HepG2 (cell line): ENCODE results near the gene RACGAP1. TPM values are rescaled to one million over a fixed set of nuclear protein-coding genes. Genes with fewer than 3 reads are reported as not detected.

ENCODE experiments used
- BHLHE40 ChIP-seq: IDR thresholded peaks from 2 replicates; pipeline ENCODE4 v1.6.1; 2011; ENCODE audit warnings: low read length, improper control_type of control experiment
- CREB1 ChIP-seq, 2 experiments: fragments of 450-650 bp in 1 of 2; IDR thresholded peaks; 2 replicates each; pipeline ENCODE4 v1.6.1; 2016 to 2017; ENCODE audit warnings: control low read depth in 1 of 2, mild to moderate bottlenecking in 1 of 2, missing compliant biosample characterization in 1 of 2, missing genetic modification characterization in 1 of 2
- DR1 ChIP-seq: sonication (generic); formaldehyde crosslinking; IDR thresholded peaks from 2 replicates; pipeline ENCODE4 v1.8.0; 2021; ENCODE audit warnings: mild to moderate bottlenecking, missing genetic modification reagents, inconsistent platforms
- GABPA ChIP-seq, 2 experiments: IDR thresholded peaks; 2 replicates each; pipeline ENCODE4 v1.6.1; 2011 to 2016; ENCODE audit warnings: low read depth in 2 of 2, low read length in 1 of 2, missing biosample characterization in 1 of 2, missing genetic modification characterization in 1 of 2
- HOMEZ ChIP-seq: IDR thresholded peaks from 2 replicates; pipeline ENCODE4 v1.6.1; 2016; ENCODE audit warnings: low read depth
- KDM2A ChIP-seq: sonication (generic); formaldehyde crosslinking; IDR thresholded peaks from 2 replicates; pipeline ENCODE4 v1.4.0; 2020; ENCODE audit warnings: low read depth, missing genetic modification reagents, borderline replicate concordance
- NONO ChIP-seq, 2 experiments: fragments of 450-650 bp in 1 of 2; sonication (generic) in 1 of 2; formaldehyde crosslinking in 1 of 2; IDR thresholded peaks in 1 of 2; conservative IDR thresholded peaks in 1 of 2; 2 replicates each; pipeline versions ENCODE4 v1.6.1 to v1.8.0; 2017 to 2022; ENCODE audit warnings: mild to moderate bottlenecking in 1 of 2, missing genetic modification reagents in 1 of 2, moderate library complexity in 1 of 2
- NRL ChIP-seq: sonication (generic); formaldehyde crosslinking; IDR thresholded peaks from 2 replicates; pipeline ENCODE4 v1.5.0; 2020; ENCODE audit warnings: missing genetic modification reagents, mild to moderate bottlenecking, moderate library complexity, borderline replicate concordance
- RAD21 ChIP-seq: fragments of 450-650 bp; formaldehyde crosslinking; IDR thresholded peaks from 2 replicates; pipeline ENCODE4 v1.5.0; 2020; ENCODE audit warnings: mild to moderate bottlenecking
- SMYD3 ChIP-seq: sonication (generic); formaldehyde crosslinking; IDR thresholded peaks from 2 replicates; pipeline ENCODE4 v1.8.1; 2023; ENCODE audit warnings: mild to moderate bottlenecking, missing genetic modification reagents
- SOX5 ChIP-seq: IDR thresholded peaks from 2 replicates; pipeline ENCODE4 v1.6.1; 2016; ENCODE audit warnings: borderline replicate concordance
- STAG1 ChIP-seq: sonication (generic); formaldehyde crosslinking; IDR thresholded peaks from 2 replicates; pipeline ENCODE4 v1.4.0; 2020; ENCODE audit warnings: missing genetic modification reagents
- TAF1 ChIP-seq: sonication (generic); formaldehyde crosslinking; IDR thresholded peaks from 2 replicates; pipeline ENCODE4 v1.4.0; 2020; ENCODE audit warnings: missing genetic modification reagents
- XRCC5 ChIP-seq: fragments of 200-400 bp; formaldehyde crosslinking; optimal IDR thresholded peaks from 2 replicates; pipeline ENCODE3; 2017; ENCODE audit warnings: mild to moderate bottlenecking, low read length
- ZNF263 ChIP-seq: sonication (generic); formaldehyde crosslinking; IDR thresholded peaks from 2 replicates; pipeline ENCODE4 v1.4.0; 2020; ENCODE audit warnings: missing genetic modification reagents
- ZNF543 ChIP-seq: sonication (generic); formaldehyde crosslinking; IDR thresholded peaks from 2 replicates; pipeline ENCODE4 v1.4.0; 2020; ENCODE audit warnings: mild to moderate bottlenecking, missing genetic modification reagents
- ZNF605 ChIP-seq: sonication (generic); formaldehyde crosslinking; IDR thresholded peaks from 2 replicates; pipeline ENCODE4 v1.8.0; 2022; ENCODE audit warnings: mild to moderate bottlenecking, missing genetic modification reagents
- polyA plus RNA-seq, 8 experiments: library from polyadenylated mRNA; depleted of rRNA in 3 of 8; stranded (reverse) in 7 of 8; unstranded in 1 of 8; fragments of >200 nt; fragmentation: Illumina TruSeq in 4 of 8; extraction: Trizol in 4 of 8; gene quantifications; 2 replicates each; pipeline versions ENCODE4 v1.2.1 to v1.2.3, GENCODE V29; 2011 to 2016; ENCODE audit warnings: low read depth in 4 of 8, missing spikeins in 1 of 8, mixed read lengths in 1 of 8; ENCODE audit not compliant: insufficient read depth in 1 of 8
- total RNA-seq, 5 experiments: library from RNA; depleted of rRNA; stranded (reverse); fragments of >200 nt; fragmentation: Illumina TruSeq; extraction: Trizol; gene quantifications; 2 replicates each; pipeline ENCODE4 v1.2.3, GENCODE V29; 2016; ENCODE audit warnings: low read depth in 1 of 5
- TF ChIP-seq, protein P1 (sequence below): sonication (generic); formaldehyde crosslinking; IDR thresholded peaks from 2 replicates; pipeline ENCODE4 v1.5.1; 2020; ENCODE audit warnings: mild to moderate bottlenecking, missing genetic modification reagents
- TF ChIP-seq, protein P2 (sequence below): sonication (generic); formaldehyde crosslinking; IDR thresholded peaks from 2 replicates; pipeline ENCODE4 v1.5.0; 2020; ENCODE audit warnings: missing genetic modification reagents
- TF ChIP-seq, protein P3 (sequence below): sonication (generic); formaldehyde crosslinking; IDR thresholded peaks from 2 replicates; pipeline ENCODE4 v1.4.0; 2020; ENCODE audit warnings: missing genetic modification reagents; ENCODE audit errors: not compliant biosample characterization
- TF ChIP-seq, protein P4 (sequence below): sonication (generic); formaldehyde crosslinking; conservative IDR thresholded peaks from 2 replicates; pipeline ENCODE4 v1.8.1; 2023; ENCODE audit warnings: missing genetic modification reagents

Gene RACGAP1
- total and polyA plus RNA-seq, 2 of the 13 experiments (the other 11 are each of a cell fraction or from before 2014, with no cell fraction given): 16.7 to 57.9 TPM

GRCh38 chr12:50070314-50071060 is 45.2 kb upstream of the RACGAP1 start (continued):
- TF ChIP-seq STAG1 (CRISPR knock-in tag): peak; percentile 88
- no peak for TF ChIP-seq CREB1 (IDR thresholded peaks at IDR 0.05)
- no peak for TF ChIP-seq CREB1 (CRISPR knock-in tag; IDR thresholded peaks at IDR 0.05)
- no peak for TF ChIP-seq NRL
- TF ChIP-seq BHLHE40: no peak
- no peak for TF ChIP-seq SOX5
- peak; percentile 76 for TF ChIP-seq RAD21 (CRISPR knock-in tag)
- TF ChIP-seq TAF1: no peak
- TF ChIP-seq KDM2A (CRISPR knock-in tag): 0 out of 2 replicates have a peak, but pooled peaks have one; percentile 28
- TF ChIP-seq DR1: no peak
- TF ChIP-seq, protein P1, sequence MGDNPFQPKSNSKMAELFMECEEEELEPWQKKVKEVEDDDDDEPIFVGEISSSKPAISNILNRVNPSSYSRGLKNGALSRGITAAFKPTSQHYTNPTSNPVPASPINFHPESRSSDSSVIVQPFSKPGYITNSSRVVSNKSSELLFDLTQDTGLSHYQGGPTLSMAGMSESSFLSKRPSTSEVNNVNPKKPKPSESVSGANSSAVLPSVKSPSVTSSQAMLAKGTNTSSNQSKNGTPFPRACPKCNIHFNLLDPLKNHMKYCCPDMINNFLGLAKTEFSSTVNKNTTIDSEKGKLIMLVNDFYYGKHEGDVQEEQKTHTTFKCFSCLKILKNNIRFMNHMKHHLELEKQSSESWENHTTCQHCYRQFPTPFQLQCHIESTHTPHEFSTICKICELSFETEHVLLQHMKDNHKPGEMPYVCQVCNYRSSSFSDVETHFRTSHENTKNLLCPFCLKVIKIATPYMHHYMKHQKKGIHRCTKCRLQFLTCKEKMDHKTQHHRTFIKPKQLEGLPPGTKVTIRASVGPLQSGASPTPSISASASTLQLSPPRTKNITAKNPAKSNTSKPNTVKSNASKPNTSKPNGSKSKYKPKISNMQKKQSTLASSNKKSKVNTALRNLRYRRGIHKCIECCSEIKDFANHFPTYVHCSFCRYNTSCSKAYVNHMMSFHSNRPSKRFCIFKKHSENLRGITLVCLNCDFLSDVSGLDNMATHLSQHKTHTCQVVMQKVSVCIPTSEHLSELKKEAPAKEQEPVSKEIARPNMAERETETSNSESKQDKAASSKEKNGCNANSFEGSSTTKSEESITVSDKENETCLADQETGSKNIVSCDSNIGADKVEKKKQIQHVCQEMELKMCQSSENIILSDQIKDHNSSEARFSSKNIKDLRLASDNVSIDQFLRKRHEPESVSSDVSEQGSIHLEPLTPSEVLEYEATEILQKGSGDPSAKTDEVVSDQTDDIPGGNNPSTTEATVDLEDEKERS: no peak
- no peak for TF ChIP-seq SMYD3 (CRISPR knock-in tag)
- TF ChIP-seq ZNF605: 0 out of 2 replicates have a peak, but pooled peaks have one; percentile 38
- no peak for TF ChIP-seq ZNF543
- TF ChIP-seq GABPA (IDR thresholded peaks at IDR 0.05; ENCODE audit: low read depth, low read length): no peak
- TF ChIP-seq GABPA (CRISPR knock-in tag; IDR thresholded peaks at IDR 0.05; ENCODE audit: low read depth): 0 out of 2 replicates have a peak, but pooled peaks have one; percentile 37
- TF ChIP-seq, protein P2, sequence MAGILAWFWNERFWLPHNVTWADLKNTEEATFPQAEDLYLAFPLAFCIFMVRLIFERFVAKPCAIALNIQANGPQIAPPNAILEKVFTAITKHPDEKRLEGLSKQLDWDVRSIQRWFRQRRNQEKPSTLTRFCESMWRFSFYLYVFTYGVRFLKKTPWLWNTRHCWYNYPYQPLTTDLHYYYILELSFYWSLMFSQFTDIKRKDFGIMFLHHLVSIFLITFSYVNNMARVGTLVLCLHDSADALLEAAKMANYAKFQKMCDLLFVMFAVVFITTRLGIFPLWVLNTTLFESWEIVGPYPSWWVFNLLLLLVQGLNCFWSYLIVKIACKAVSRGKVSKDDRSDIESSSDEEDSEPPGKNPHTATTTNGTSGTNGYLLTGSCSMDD (CRISPR knock-in tag): no peak
- peak; percentile 46 for TF ChIP-seq XRCC5
- TF ChIP-seq NONO (IDR thresholded peaks at IDR 0.05): no peak
- no peak for TF ChIP-seq NONO (CRISPR knock-in tag; conservative IDR thresholded peaks at IDR 0.05)
- peak; percentile 13; the same call in 1 of the 2 replicates for TF ChIP-seq HOMEZ (CRISPR knock-in tag)
- TF ChIP-seq, protein P3, sequence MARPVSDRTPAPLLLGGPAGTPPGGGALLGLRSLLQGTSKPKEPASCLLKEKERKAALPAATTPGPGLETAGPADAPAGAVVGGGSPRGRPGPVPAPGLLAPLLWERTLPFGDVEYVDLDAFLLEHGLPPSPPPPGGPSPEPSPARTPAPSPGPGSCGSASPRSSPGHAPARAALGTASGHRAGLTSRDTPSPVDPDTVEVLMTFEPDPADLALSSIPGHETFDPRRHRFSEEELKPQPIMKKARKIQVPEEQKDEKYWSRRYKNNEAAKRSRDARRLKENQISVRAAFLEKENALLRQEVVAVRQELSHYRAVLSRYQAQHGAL (CRISPR knock-in tag): no peak
- TF ChIP-seq, protein P4, sequence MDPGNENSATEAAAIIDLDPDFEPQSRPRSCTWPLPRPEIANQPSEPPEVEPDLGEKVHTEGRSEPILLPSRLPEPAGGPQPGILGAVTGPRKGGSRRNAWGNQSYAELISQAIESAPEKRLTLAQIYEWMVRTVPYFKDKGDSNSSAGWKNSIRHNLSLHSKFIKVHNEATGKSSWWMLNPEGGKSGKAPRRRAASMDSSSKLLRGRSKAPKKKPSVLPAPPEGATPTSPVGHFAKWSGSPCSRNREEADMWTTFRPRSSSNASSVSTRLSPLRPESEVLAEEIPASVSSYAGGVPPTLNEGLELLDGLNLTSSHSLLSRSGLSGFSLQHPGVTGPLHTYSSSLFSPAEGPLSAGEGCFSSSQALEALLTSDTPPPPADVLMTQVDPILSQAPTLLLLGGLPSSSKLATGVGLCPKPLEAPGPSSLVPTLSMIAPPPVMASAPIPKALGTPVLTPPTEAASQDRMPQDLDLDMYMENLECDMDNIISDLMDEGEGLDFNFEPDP: no peak
- TF ChIP-seq ZNF263 (CRISPR knock-in tag): no peak
